Measurements from ENCODE around the gene LIFR. TPM values are rescaled to one million over a fixed set of nuclear protein-coding genes. Genes with fewer than 3 reads are reported as not detected.

LIFR gene
- total RNA-seq, 1 donor from 2014 or later: 16.0 TPM

GRCh38 chr5:38563624-38564023 is 7.2 kb upstream of the LIFR start:
- FAIRE-seq: no peak
- TF ChIP-seq, protein P1, sequence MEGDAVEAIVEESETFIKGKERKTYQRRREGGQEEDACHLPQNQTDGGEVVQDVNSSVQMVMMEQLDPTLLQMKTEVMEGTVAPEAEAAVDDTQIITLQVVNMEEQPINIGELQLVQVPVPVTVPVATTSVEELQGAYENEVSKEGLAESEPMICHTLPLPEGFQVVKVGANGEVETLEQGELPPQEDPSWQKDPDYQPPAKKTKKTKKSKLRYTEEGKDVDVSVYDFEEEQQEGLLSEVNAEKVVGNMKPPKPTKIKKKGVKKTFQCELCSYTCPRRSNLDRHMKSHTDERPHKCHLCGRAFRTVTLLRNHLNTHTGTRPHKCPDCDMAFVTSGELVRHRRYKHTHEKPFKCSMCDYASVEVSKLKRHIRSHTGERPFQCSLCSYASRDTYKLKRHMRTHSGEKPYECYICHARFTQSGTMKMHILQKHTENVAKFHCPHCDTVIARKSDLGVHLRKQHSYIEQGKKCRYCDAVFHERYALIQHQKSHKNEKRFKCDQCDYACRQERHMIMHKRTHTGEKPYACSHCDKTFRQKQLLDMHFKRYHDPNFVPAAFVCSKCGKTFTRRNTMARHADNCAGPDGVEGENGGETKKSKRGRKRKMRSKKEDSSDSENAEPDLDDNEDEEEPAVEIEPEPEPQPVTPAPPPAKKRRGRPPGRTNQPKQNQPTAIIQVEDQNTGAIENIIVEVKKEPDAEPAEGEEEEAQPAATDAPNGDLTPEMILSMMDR (IDR thresholded peaks at IDR 0.05; ENCODE audit: insufficient read depth, low read depth, low read length): no peak
- TF ChIP-seq EZH2 (IDR thresholded peaks at IDR 0.05; ENCODE audit: insufficient read depth, low read length): no peak
- H3K36me3 Mint-ChIP-seq (ENCODE audit: low read depth, unreplicated experiment): no peaks in the 10 kb centered on the region
- no peak overlapping the region for H3K4me3 Mint-ChIP-seq (ENCODE audit: unreplicated experiment)
- no peaks in the 10 kb centered on the region for H3K79me2 ChIP-seq (ENCODE audit: insufficient read depth, low read length)
- H3K27me3 Mint-ChIP-seq (ENCODE audit: low read depth, unreplicated experiment): peaks cover 16% of the 10 kb centered on the region
- no peaks in the 10 kb centered on the region for H3K4me1 ChIP-seq (ENCODE audit: insufficient read depth, low read length)
- peaks cover 8% of the 10 kb centered on the region for H3K27me3 ChIP-seq (ENCODE audit: insufficient read depth, low read length)
- H3K4me1 Mint-ChIP-seq (ENCODE audit: low read depth, unreplicated experiment): no peaks in the 10 kb centered on the region
- no peak overlapping the region for H3K27ac Mint-ChIP-seq (ENCODE audit: unreplicated experiment)
- DNase-seq (ENCODE audit: low read depth): no peak
- H3K9me3 ChIP-seq (ENCODE audit: insufficient read depth, low read depth, low read length): no peaks in the 10 kb centered on the region
- no peak overlapping the region for H3K9ac ChIP-seq (ENCODE audit: low read length)
- H4K20me1 ChIP-seq (ENCODE audit: insufficient read depth, low read length): no peaks in the 10 kb centered on the region
- H3K36me3 ChIP-seq (ENCODE audit: insufficient read depth, low read length): no peaks in the 10 kb centered on the region
- H3K27ac ChIP-seq (ENCODE audit: low read depth, low read length): no peak overlapping the region
- no peak overlapping the region for H3K4me2 ChIP-seq (ENCODE audit: low read length)
- H2AFZ ChIP-seq (ENCODE audit: low read depth, low read length): no peak overlapping the region
- H3K4me3 ChIP-seq (ENCODE audit: insufficient read depth, low read depth, low read length): no peak overlapping the region
- H3K9me3 Mint-ChIP-seq (ENCODE audit: unreplicated experiment): no peaks in the 10 kb centered on the region

GRCh38 chr5:38562444-38563210 is 6.2 kb upstream of the LIFR start:
- Histone ChIP-seq H3K4me2 (ENCODE audit: low read length) (no peak overlapping the region), H3K4me1 (ENCODE audit: insufficient read depth, low read length) (no peaks in the 10 kb centered on the region), H3K4me3 (ENCODE audit: insufficient read depth, low read depth, low read length) (no peak overlapping the region), H3K27ac (ENCODE audit: low read depth, low read length) (no peak overlapping the region), H3K36me3 (ENCODE audit: insufficient read depth, low read length) (no peaks in the 10 kb centered on the region), H4K20me1 (ENCODE audit: insufficient read depth, low read length) (no peaks in the 10 kb centered on the region), H3K27me3 (ENCODE audit: insufficient read depth, low read length) (peaks cover 8% of the 10 kb centered on the region), H2AFZ (ENCODE audit: low read depth, low read length) (no peak overlapping the region), H3K9me3 (ENCODE audit: insufficient read depth, low read depth, low read length) (no peaks in the 10 kb centered on the region), H3K79me2 (ENCODE audit: insufficient read depth, low read length) (no peaks in the 10 kb centered on the region), H3K9ac (ENCODE audit: low read length) (no peak overlapping the region)
- H3K36me3 Mint-ChIP-seq (ENCODE audit: low read depth, unreplicated experiment): no peaks in the 10 kb centered on the region
- DNase-seq (ENCODE audit: low read depth) (no peak), FAIRE-seq (no peak)
- no peaks in the 10 kb centered on the region for H3K4me1 Mint-ChIP-seq (ENCODE audit: low read depth, unreplicated experiment)
- TF ChIP-seq, protein P1 (IDR thresholded peaks at IDR 0.05; ENCODE audit: insufficient read depth, low read depth, low read length): no peak
- TF ChIP-seq EZH2 (IDR thresholded peaks at IDR 0.05; ENCODE audit: insufficient read depth, low read length): no peak
- H3K27ac Mint-ChIP-seq (ENCODE audit: unreplicated experiment): no peak overlapping the region
- no peak overlapping the region for H3K4me3 Mint-ChIP-seq (ENCODE audit: unreplicated experiment)
- H3K27me3 Mint-ChIP-seq (ENCODE audit: low read depth, unreplicated experiment): peaks cover 16% of the 10 kb centered on the region
- H3K9me3 Mint-ChIP-seq (ENCODE audit: unreplicated experiment): no peaks in the 10 kb centered on the region

DNA sequence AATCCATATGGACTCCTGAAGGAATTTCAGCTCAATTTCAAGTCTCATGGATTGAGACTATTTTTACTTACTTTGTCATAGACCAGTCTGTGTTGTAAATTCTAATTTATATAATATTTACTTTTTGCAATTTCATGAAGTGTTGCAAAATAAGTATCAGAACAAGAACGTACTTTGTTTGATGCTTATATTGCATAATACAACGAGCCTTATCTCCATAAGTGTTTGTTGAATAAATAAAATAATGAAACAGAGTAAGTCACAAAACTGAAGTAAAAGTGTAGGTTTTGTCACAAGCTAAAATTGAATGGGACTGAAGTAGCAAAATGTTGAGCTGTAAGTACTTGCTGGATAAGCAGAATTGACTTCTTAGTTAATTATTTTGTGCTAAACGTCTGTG is 3.0 kb upstream of the LIFR start:
- no peaks in the 10 kb centered on the region for H3K9me3 ChIP-seq (ENCODE audit: insufficient read depth, low read depth, low read length)
- H3K36me3 ChIP-seq (ENCODE audit: insufficient read depth, low read length): no peaks in the 10 kb centered on the region
- peaks cover 8% of the 10 kb centered on the region for H3K27me3 ChIP-seq (ENCODE audit: insufficient read depth, low read length)
- Mint-ChIP-seq H3K27me3 (ENCODE audit: low read depth, unreplicated experiment) (peaks cover 16% of the 10 kb centered on the region), H3K9me3 (ENCODE audit: unreplicated experiment) (no peaks in the 10 kb centered on the region), H3K36me3 (ENCODE audit: low read depth, unreplicated experiment) (no peaks in the 10 kb centered on the region), H3K4me3 (ENCODE audit: unreplicated experiment) (no peak overlapping the region), H3K4me1 (ENCODE audit: low read depth, unreplicated experiment) (peaks cover 3% of the 10 kb centered on the region), H3K27ac (ENCODE audit: unreplicated experiment) (no peak overlapping the region)
- FAIRE-seq (no peak), DNase-seq (ENCODE audit: low read depth) (no peak)
- no peak overlapping the region for H3K9ac ChIP-seq (ENCODE audit: low read length)
- no peak overlapping the region for H3K27ac ChIP-seq (ENCODE audit: low read depth, low read length)
- TF ChIP-seq, protein P1 (IDR thresholded peaks at IDR 0.05; ENCODE audit: insufficient read depth, low read depth, low read length): no peak
- TF ChIP-seq EZH2 (IDR thresholded peaks at IDR 0.05; ENCODE audit: insufficient read depth, low read length): no peak
- H4K20me1 ChIP-seq (ENCODE audit: insufficient read depth, low read length): peaks cover 7% of the 10 kb centered on the region
- H3K4me2 ChIP-seq (ENCODE audit: low read length): no peak overlapping the region
- no peak overlapping the region for H2AFZ ChIP-seq (ENCODE audit: low read depth, low read length)
- H3K4me3 ChIP-seq (ENCODE audit: insufficient read depth, low read depth, low read length): no peak overlapping the region
- peaks cover 8% of the 10 kb centered on the region for H3K4me1 ChIP-seq (ENCODE audit: insufficient read depth, low read length)
- peaks cover 5% of the 10 kb centered on the region for H3K79me2 ChIP-seq (ENCODE audit: insufficient read depth, low read length)
